DOHH2 (cell line): ENCODE results near the gene TOGARAM1.

Experiments used
- CTCF ChIP-seq: fragments of 200-600 bp; sonication (generic); IDR thresholded peaks from one replicate; pipeline ENCODE4 v1.5.1; 2014; ENCODE audit warnings: antibody characterized with exemption, mild to moderate bottlenecking, low read depth, low read length; ENCODE audit not compliant: poor library complexity, severe bottlenecking
- EZH2phosphoT487 ChIP-seq: fragments of 200-600 bp; sonication (generic); IDR thresholded peaks from 2 replicates; pipeline ENCODE4 v1.6.1; 2017; ENCODE audit warnings: borderline replicate concordance, mild to moderate bottlenecking, antibody characterized with exemption, low read length, moderate library complexity, mixed read lengths

- TF ChIP-seq CTCF (no peak), EZH2phosphoT487 (no peak)
Observed at GRCh38 chr14:44959538-44959937, 2.5 kb upstream of the TOGARAM1 start.
